Esophagus muscularis mucosa (tissue), 4 donors: ENCODE measurements around the gene PCYOX1L.

Source experiments
- CTCF ChIP-seq, 3 experiments: fragments of 200-600 bp in 2 of 3; fragments of 450-650 bp in 1 of 3; sonication (generic) in 2 of 3; IDR thresholded peaks; one replicate each; pipeline ENCODE4 v1.5.1; 2017 to 2019; ENCODE audit warnings: antibody characterized with exemption in 3 of 3, mild to moderate bottlenecking in 2 of 3, moderate library complexity in 1 of 3
- EP300 ChIP-seq: sonication (generic); formaldehyde crosslinking; IDR thresholded peaks from one replicate; pipeline ENCODE4 v1.6.1; 2017; ENCODE audit warnings: antibody characterized with exemption
- POLR2A ChIP-seq: fragments of 450-650 bp; IDR thresholded peaks from one replicate; pipeline ENCODE4 v1.6.1; 2017; ENCODE audit warnings: antibody characterized with exemption, moderate library complexity, mild to moderate bottlenecking, low read depth
- POLR2AphosphoS5 ChIP-seq, 2 donors: sonication (generic); formaldehyde crosslinking; IDR thresholded peaks; one replicate each; pipeline ENCODE4 v1.6.1; 2017; ENCODE audit warnings: antibody characterized with exemption in 2 of 2

- TF ChIP-seq POLR2A, result no peak
- TF ChIP-seq CTCF (IDR thresholded peaks at IDR 0.05), result no peak
- no peak for TF ChIP-seq EP300
- peak; percentile 46 to 50 for TF ChIP-seq POLR2AphosphoS5 (IDR thresholded peaks at IDR 0.05)
Observed at GRCh38 chr5:149413477-149414210, 55.8 kb downstream of the PCYOX1L start.
